Kidney capillary endothelial cell (primary cell): ENCODE data around the gene CCDC180.
"Not testable (repeated sequence)": the region's sequence is repeated elsewhere in the genome, so short reads cannot be mapped to it uniquely, and the experiment has no call there.

Source experiments
- DNase-seq: peaks from one replicate; pipeline ENCODE4 v3.0.0-alpha.2; 2018; ENCODE audit warnings: low spot score

The CCDC180 gene

DNA sequence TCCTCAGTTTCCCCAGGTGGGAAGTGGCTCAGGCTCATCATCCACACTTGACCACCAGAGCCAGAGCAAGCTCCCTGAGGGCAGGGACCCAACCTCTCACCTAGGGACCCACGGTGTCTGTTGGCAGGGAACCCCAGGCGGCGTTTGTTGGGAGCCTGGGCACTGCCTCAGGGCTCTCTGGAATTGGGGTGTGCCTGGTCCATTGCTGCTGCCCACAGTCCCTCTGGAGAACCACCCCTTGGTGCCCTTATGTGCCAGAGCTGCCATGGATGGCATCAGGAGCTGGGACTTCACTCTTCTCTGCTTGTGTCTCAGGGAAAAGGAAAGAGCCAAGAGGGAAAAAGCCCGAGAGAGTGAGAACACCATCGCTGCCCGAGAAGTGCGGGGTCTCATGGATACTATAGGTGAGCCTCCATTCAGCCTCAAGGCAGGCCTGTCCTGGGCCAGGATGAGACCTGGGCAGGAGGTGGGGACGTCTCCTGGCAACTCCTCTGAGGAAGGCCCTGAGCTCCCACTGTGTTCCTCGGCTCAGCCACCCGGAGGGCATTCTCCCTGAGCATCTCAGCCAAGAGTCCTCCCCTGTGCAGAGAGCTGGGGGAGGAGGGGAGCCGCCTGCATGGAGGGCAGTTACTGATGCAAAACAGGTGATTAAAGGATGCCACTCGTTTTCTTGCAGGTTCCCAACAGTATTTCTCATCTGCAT is 4.5 kb downstream of the CCDC180 start:
- DNase-seq = no peak

DNA sequence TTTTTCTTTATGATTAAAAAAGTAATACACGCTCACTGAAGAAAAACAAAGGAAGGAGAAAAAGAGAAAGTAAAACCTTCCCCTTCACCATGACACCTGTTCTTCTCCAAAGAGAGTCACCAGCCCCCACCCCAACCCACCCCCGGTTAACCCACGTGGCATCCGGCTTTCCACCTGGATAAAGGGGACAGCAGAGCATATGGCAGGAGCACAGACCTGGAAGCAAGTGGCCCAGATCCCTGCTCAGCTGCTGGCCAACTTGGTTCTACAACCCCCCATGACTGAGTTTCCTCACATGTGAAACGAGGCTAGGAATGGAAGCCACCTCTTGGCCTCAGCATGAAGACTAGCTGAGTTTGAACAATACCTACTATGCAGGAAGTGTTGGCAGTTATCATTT is 5.1 kb downstream of the CCDC180 start:
- no peak for DNase-seq

DNA sequence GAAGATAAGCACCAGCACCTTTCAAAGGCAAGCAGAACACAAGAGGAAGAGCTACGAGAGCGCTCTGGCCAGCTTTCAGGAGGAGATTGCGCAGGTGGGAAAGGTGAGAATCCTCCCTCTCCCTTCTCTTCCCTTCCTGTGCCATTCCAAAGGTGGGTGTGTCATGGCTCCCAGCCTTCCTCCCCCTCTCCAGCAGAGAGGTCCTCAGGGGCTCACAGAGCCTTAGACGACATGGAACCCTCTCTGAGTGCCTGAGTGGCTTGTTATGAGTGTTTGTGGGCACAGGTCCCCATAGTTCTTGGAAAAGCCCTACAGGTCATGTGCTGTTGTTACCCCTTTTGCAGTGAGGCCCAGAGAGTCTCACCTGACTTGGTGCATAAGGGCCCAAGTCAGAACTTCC is 5.8 kb downstream of the CCDC180 start:
- DNase-seq = no peak

DNA sequence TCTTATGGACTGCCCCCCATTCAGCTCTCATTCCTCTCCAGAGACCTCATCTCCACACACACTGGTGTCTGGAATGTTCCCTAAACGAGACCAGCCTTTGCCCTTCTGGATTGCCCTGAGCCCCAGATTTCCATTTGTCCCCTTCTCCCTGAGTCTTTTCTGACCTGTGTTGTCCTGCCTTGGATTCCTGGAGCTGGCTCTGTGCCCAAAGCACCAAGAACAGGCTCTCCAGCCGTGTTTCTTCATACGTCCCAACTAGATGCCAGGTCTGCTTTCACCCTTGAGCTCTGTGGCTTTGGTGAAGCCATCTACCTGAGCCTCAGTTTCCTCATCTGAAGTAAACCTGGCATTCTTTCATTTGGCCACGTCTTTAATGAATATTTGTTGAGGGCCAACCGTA is 6.3 kb downstream of the CCDC180 start:
- DNase-seq = no peak

GRCh38 chr9:97314503-97314902 is 7.0 kb downstream of the CCDC180 start:
- DNase-seq = no peak

DNA sequence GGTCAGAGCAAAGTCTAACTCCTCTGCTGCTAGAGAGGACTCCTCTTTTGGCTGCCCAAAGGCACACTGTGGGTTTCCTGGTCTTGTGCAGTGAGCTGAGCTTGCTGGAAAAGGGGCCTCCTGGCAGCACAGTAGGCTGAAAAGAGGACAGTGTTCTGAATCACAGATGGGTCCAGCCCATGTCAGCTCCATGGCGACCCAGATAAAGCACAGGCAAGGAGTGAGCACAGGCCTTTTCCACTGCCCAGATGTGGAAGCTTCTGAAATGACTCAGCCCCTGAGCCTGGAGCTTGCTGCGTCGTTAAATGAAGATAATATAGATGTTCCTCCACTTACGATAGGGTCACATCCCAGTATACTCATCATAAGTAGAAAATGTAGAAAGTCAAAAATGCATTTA is 8.1 kb downstream of the CCDC180 start:
- no peak for DNase-seq

DNA sequence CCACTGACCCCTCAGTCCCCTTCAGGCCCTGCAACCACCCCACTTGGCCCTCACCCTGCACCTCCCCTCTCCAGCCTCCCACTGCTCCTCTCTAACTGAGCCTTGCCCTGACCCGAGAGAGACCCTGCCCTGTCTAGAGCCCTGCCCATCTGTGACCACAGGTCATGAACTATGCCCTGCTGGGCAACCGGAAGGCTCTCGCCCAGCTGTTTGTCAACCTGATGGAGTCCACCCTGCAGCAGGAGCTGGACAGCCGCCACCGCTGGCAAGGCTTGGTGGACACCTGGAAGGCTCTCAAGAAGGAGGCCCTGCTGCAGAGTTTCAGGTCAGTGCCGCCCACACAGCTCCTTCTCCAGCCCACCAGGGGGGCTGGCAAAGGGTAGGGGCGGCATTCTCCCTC is 9.4 kb downstream of the CCDC180 start:
- DNase-seq = no peak

- DNase-seq = no peak
Measured at GRCh38 chr9:97318433-97318832, 11.0 kb downstream of the CCDC180 start.

GRCh38 chr9:97319395-97319794 is 11.9 kb downstream of the CCDC180 start:
- DNase-seq = no peak

GRCh38 chr9:97320080-97320642 is 12.7 kb downstream of the CCDC180 start:
- no peak for DNase-seq

DNA sequence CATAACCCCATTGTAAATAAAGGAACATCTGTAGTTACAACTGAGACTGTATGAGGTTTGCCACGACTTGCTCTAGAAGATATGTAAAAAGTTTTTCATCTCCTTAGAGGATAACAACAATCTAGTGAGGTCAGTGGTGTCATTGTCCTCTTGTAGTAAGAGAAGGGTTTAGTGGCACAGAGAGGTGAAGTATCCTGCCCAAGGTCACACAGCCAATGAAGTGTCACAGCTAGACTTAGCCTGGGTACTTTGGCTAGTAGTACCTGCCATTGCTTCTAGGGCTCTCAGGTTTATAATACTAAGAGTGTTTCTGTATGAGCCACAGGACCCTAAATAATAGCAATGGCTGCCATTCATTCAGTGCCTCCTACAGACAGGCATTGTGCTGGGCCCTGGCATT is 13.8 kb downstream of the CCDC180 start:
- DNase-seq = no peak

- no peak for DNase-seq
Measured at GRCh38 chr9:97321691-97322090, 14.2 kb downstream of the CCDC180 start.

DNA sequence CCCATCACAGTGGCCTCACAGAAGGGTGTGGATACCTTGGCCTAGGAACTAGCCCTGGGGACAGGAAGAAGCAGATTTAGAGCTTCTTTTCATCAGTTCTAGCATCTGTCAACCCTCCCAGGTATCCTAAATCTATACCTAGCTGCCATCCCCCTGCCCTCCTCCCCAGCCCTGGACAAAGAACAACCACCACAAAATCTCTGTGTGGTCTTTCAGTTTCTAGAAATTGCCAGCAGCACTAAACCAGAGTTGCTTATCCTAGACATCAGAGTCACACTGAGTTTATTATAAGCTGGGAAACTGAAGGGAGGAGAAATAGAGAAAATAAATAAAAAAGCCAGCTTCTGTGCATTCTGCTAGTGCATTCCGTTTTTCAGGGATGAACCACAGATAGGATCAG is 14.6 kb downstream of the CCDC180 start:
- DNase-seq = no peak

DNA sequence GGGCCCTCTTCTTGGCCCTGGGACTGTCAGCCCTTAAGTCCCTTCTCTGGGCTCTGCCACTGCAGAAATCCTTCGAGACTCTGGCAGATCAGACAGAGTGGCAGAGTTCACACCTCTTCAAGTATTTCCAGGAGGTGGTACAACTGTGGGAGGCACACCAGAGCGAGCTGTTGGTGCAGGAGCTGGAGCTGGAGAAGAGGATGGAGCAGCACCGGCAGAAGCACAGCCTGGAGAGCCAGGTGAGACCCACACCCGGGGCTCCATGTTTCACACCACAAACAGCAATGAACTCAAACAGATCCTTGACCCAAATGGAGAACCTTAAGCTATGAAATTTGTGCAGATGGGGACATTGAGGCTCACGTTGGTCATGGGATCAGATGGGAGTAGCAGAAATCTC is 17.5 kb downstream of the CCDC180 start:
- DNase-seq = no peak

- no peak for DNase-seq
Measured at GRCh38 chr9:97327562-97327961, 20.1 kb downstream of the CCDC180 start.

GRCh38 chr9:97332993-97333392 is 25.5 kb downstream of the CCDC180 start:
- DNase-seq = no peak

DNA sequence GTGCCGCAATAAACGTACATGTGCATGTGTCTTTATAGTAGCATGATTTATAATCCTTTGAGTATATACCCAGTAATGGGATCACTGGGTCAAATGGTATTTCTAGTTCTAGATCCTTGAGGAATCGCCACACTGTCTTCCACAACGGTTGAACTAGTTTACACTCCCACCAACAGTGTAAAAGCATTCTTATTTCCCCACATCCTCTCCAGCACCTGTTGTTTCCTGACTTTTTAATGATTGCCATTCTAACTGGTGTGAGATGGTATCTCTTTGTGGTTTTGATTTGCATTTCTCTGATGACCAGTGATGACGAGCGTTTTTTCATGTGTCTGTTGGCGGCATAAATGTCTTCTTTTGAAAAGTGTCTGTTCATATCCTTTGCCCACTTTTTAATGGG is 28.2 kb downstream of the CCDC180 start:
- not testable (repeated sequence) for DNase-seq

GRCh38 chr9:97348871-97349270 is 41.4 kb downstream of the CCDC180 start:
- DNase-seq = no peak

DNA sequence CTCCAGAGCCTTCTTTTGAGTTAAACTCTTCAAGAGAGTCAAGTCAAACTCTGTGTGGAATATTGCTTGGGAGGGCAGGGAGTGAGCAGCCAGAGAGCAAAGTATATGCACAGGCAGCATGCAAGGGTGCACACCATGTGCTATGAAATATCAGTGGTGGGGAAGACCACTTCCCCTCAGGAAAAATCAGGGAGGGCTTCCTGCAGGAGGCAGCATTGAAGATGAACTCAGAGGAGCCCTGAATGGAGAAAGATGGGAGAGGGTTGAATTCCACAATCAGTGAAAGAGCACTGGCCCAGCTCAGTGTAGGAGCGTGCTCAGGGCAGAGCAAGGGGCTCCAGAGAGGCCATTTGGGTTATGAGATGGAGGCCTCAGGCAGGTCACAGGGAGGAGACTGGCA is 41.9 kb downstream of the CCDC180 start:
- no peak for DNase-seq

GRCh38 chr9:97354637-97355036 is 47.2 kb downstream of the CCDC180 start:
- no peak for DNase-seq

DNA sequence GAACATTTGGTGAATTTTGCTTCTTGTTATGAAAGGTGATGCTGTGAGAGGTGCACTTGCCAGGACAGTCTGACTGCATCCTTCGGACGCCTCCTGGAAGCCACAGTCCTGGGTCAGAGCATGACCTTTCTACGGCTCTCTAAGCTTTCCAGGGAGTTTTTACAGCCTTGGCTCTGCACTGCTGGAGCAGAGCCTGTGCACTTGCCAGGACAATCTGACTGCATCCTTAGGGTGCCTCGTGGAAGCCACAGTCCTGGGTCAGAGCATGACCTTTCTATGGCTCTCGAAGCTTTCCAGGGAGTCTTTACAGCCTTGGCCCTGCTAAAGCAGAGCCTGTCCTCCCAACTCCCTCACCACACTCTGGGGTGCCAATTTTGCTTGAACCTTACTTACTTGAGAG is 49.6 kb downstream of the CCDC180 start:
- no peak for DNase-seq
